Lung microvascular endothelial cell (primary cell): Measurements from ENCODE around the gene UBAP1. TPM values are rescaled to one million over a fixed set of nuclear protein-coding genes. Genes with fewer than 3 reads are reported as not detected.
"Not testable (repeated sequence)": the region's sequence is repeated elsewhere in the genome, so short reads cannot be mapped to it uniquely, and the experiment has no call there.

Source experiments
- DNase-seq, 2 donors: peaks; one replicate each; pipeline versions ENCODE4 v3.0.0 to v3.0.0-alpha.2; 2010; ENCODE audit warnings: low read depth in 2 of 2
- total RNA-seq: library from RNA; depleted of rRNA; stranded (reverse); fragments of >200 nt; gene quantifications from 2 replicates; pipeline ENCODE4 v1.2.1, GENCODE V29; 2014

UBAP1 gene
- 18.3 and 20.2 TPM in 2 replicates for total RNA-seq

- peak; percentile 98 for DNase-seq
Observed at GRCh38 chr9:34178436-34179212, at the start of gene UBAP1. Gene UBAP1, plus strand, starts transcription at chr9:34179043. Its CDS starts 41,872 bp downstream, at chr9:34220915.

- DNase-seq, result no peak
Observed at GRCh38 chr9:34131571-34131970, 47.3 kb upstream of the UBAP1 start.

- DNase-seq, result no peak
Observed at GRCh38 chr9:34133436-34133949, 45.4 kb upstream of the UBAP1 start.

GRCh38 chr9:34134521-34134920 lies 44.3 kb upstream of the UBAP1 start:
- DNase-seq, result no peak

GRCh38 chr9:34138644-34139043 lies 40.2 kb upstream of the UBAP1 start:
- not testable (repeated sequence) for DNase-seq

- peak; percentile 56 to 94 for DNase-seq
Observed at GRCh38 chr9:34139477-34140146, 39.2 kb upstream of the UBAP1 start.

GRCh38 chr9:34140853-34141252 lies 38.0 kb upstream of the UBAP1 start:
- DNase-seq, result no peak

- DNase-seq, result no peak
Observed at GRCh38 chr9:34143116-34143515, 35.7 kb upstream of the UBAP1 start.

- no peak for DNase-seq
Observed at GRCh38 chr9:34145165-34145564, 33.7 kb upstream of the UBAP1 start.

GRCh38 chr9:34151398-34151797 lies 27.4 kb upstream of the UBAP1 start:
- DNase-seq, result no peak

GRCh38 chr9:34154057-34154456 lies 24.8 kb upstream of the UBAP1 start:
- no peak for DNase-seq

GRCh38 chr9:34157318-34157717 lies 21.5 kb upstream of the UBAP1 start:
- DNase-seq, result no peak

- no peak for DNase-seq
Observed at GRCh38 chr9:34157898-34158297, 20.9 kb upstream of the UBAP1 start.

GRCh38 chr9:34158362-34158869 lies 20.4 kb upstream of the UBAP1 start:
- peak in 1 of 2 donors; percentile 17 for DNase-seq

- peak in 1 of 2 donors; percentile 50 for DNase-seq
Observed at GRCh38 chr9:34163434-34163833, 15.4 kb upstream of the UBAP1 start.

- no peak for DNase-seq
Observed at GRCh38 chr9:34169125-34169524, 9.7 kb upstream of the UBAP1 start.

- no peak for DNase-seq
Observed at GRCh38 chr9:34170237-34170991, 8.4 kb upstream of the UBAP1 start.

- DNase-seq, result no peak
Observed at GRCh38 chr9:34171753-34172535, 6.9 kb upstream of the UBAP1 start.

- DNase-seq, result no peak
Observed at GRCh38 chr9:34176089-34176488, 2.8 kb upstream of the UBAP1 start.

- DNase-seq, result no peak
Observed at GRCh38 chr9:34177593-34178435, 1.0 kb upstream of the UBAP1 start.
